ENCODE results near the gene FAM240B. TPM values are rescaled to one million over a fixed set of nuclear protein-coding genes. Genes with fewer than 3 reads are reported as not detected.

FAM240B gene
- total and polyA plus RNA-seq, 2 of the 13 experiments (the other 11 are each of a cell fraction or from before 2014, with no cell fraction given), result not detected

DNA sequence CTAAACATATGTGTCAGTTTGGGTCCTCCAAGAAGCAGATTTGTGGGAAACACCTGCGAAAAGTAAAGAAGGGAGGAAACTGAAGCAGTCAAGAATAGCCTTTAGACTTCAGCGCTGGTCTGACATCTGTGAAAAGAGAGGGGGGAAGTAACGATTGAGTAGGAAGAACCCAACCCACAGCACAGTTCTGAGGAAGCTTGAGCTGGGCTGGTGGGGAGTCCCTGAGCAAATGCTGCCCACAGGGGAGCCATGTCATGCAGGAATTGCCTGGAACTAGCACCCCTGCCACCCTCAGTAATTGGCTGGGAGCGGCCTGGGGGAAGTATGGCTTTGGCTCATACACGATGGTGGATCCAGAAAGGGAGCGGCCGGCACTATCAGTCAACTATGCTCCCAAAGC lies 20.6 kb downstream of the FAM240B start:
- Histone ChIP-seq H4K20me1 (ENCODE audit: insufficient read depth, low read length) (no peaks in the 10 kb centered on the region), H2AFZ (ENCODE audit: low read length) (no peak overlapping the region), H3K9me3 (ENCODE audit: low read length) (no peaks in the 10 kb centered on the region), H3K27me3 (ENCODE audit: control insufficient read depth in 1 of 2, insufficient read depth in 2 of 2, low read length in 2 of 2) (peaks cover 1 to 8% of the 10 kb centered on the region in 2 experiments; a peak in 1 of 5 replicates), H3K79me2 (ENCODE audit: insufficient read depth, low read length) (no peaks in the 10 kb centered on the region), H3K4me2 (ENCODE audit: low read depth, low read length) (no peak overlapping the region), H3K9ac (ENCODE audit: insufficient read depth, low read depth, low read length) (no peak overlapping the region), H3K36me3 (replicated peaks in 1 of 2; ENCODE audit: control insufficient read depth in 1 of 2, insufficient read depth in 2 of 2, low read length in 2 of 2) (no peaks in the 10 kb centered on the region), H3K27ac (ENCODE audit: extremely low read length, insufficient read depth, low read length) (no peak overlapping the region), H3K4me1 (ENCODE audit: insufficient read depth, low read length) (no peaks in the 10 kb centered on the region), H3K4me3 (replicated peaks in 1 of 3; ENCODE audit: insufficient read depth in 1 of 3, low read depth in 2 of 3, low read length in 3 of 3) (no peak overlapping the region)
- BruUV-seq (replicated peaks), result no TSS peak
- 47% methylated on average over 6 of the region's 7 CpGs for WGBS (ENCODE audit: low lambda C conversion rate)
- ChIA-PET CTCF (ENCODE audit: low intra/inter-chr PET ratio, low total read pairs) (no interaction called here), POLR2A (no interaction called here)
- no peak for TF ChIP-seq SKI (IDR thresholded peaks at IDR 0.05; ENCODE audit: partially characterized antibody)
- no peak for TF ChIP-seq TEAD3 (CRISPR knock-in tag; optimal IDR thresholded peaks at IDR 0.05; ENCODE audit: borderline replicate concordance)
- intact Hi-C loops (cut with micrococcal nuclease; ENCODE audit: unreplicated experiment), result loop anchor here (2.0 kb wide), 1 partner anchor 29 kb away; no protein-coding TSS in a partner anchor
- in situ Hi-C loops (cut with HindIII; ENCODE audit: extremely low pct_ligation_motif_present, low pct_unique_long_range_greater_than_20kb), result no loop called here
- DNase-seq (ENCODE audit: low spot score) (no peak), ATAC-seq (no peak), FAIRE-seq (no peak)

- Histone ChIP-seq H3K27ac (ENCODE audit: extremely low read length, insufficient read depth, low read length) (no peak overlapping the region), H3K36me3 (replicated peaks in 1 of 2; ENCODE audit: control insufficient read depth in 1 of 2, insufficient read depth in 2 of 2, low read length in 2 of 2) (no peaks in the 10 kb centered on the region), H3K4me3 (replicated peaks in 1 of 3; ENCODE audit: insufficient read depth in 1 of 3, low read depth in 2 of 3, low read length in 3 of 3) (no peak overlapping the region), H3K9me3 (ENCODE audit: low read length) (no peaks in the 10 kb centered on the region), H3K4me1 (ENCODE audit: insufficient read depth, low read length) (no peaks in the 10 kb centered on the region), H3K27me3 (ENCODE audit: control insufficient read depth in 1 of 2, insufficient read depth in 2 of 2, low read length in 2 of 2) (peaks cover 1 to 21% of the 10 kb centered on the region in 2 experiments; a peak in 3 of 5 replicates), H3K9ac (ENCODE audit: insufficient read depth, low read depth, low read length) (no peak overlapping the region), H4K20me1 (ENCODE audit: insufficient read depth, low read length) (no peaks in the 10 kb centered on the region), H3K4me2 (ENCODE audit: low read depth, low read length) (no peak overlapping the region), H2AFZ (ENCODE audit: low read length) (no peak overlapping the region), H3K79me2 (ENCODE audit: insufficient read depth, low read length) (no peaks in the 10 kb centered on the region)
- WGBS (ENCODE audit: low lambda C conversion rate), result 0% methylated on average over 2 of the region's 2 CpGs
- ChIA-PET POLR2A (no interaction called here), CTCF (ENCODE audit: low intra/inter-chr PET ratio, low total read pairs) (no interaction called here)
- in situ Hi-C loops (cut with HindIII; ENCODE audit: extremely low pct_ligation_motif_present, low pct_unique_long_range_greater_than_20kb), result no loop called here
- no peak for FAIRE-seq
- BruUV-seq (replicated peaks), result no TSS peak
- no peak for DNase-seq (ENCODE audit: low spot score)
- ATAC-seq, result no peak
- intact Hi-C loops (cut with micrococcal nuclease; ENCODE audit: unreplicated experiment), result loop anchor here (2.0 kb wide), 1 partner anchor 27 kb away; no protein-coding TSS in a partner anchor
- TF ChIP-seq ZNF773 (CRISPR knock-in tag; IDR thresholded peaks at IDR 0.05; ENCODE audit: borderline replicate concordance), result no peak
- no peak for TF ChIP-seq DMAP1 (CRISPR knock-in tag; IDR thresholded peaks at IDR 0.05)
- TF ChIP-seq, protein P1, sequence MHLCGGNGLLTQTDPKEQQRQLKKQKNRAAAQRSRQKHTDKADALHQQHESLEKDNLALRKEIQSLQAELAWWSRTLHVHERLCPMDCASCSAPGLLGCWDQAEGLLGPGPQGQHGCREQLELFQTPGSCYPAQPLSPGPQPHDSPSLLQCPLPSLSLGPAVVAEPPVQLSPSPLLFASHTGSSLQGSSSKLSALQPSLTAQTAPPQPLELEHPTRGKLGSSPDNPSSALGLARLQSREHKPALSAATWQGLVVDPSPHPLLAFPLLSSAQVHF (CRISPR knock-in tag; IDR thresholded peaks at IDR 0.05), result no peak
- no peak for TF ChIP-seq TEAD3 (CRISPR knock-in tag; optimal IDR thresholded peaks at IDR 0.05; ENCODE audit: borderline replicate concordance)
- no peak for TF ChIP-seq ZNF329 (CRISPR knock-in tag; IDR thresholded peaks at IDR 0.05; ENCODE audit: low read depth)
- TF ChIP-seq, protein P2, sequence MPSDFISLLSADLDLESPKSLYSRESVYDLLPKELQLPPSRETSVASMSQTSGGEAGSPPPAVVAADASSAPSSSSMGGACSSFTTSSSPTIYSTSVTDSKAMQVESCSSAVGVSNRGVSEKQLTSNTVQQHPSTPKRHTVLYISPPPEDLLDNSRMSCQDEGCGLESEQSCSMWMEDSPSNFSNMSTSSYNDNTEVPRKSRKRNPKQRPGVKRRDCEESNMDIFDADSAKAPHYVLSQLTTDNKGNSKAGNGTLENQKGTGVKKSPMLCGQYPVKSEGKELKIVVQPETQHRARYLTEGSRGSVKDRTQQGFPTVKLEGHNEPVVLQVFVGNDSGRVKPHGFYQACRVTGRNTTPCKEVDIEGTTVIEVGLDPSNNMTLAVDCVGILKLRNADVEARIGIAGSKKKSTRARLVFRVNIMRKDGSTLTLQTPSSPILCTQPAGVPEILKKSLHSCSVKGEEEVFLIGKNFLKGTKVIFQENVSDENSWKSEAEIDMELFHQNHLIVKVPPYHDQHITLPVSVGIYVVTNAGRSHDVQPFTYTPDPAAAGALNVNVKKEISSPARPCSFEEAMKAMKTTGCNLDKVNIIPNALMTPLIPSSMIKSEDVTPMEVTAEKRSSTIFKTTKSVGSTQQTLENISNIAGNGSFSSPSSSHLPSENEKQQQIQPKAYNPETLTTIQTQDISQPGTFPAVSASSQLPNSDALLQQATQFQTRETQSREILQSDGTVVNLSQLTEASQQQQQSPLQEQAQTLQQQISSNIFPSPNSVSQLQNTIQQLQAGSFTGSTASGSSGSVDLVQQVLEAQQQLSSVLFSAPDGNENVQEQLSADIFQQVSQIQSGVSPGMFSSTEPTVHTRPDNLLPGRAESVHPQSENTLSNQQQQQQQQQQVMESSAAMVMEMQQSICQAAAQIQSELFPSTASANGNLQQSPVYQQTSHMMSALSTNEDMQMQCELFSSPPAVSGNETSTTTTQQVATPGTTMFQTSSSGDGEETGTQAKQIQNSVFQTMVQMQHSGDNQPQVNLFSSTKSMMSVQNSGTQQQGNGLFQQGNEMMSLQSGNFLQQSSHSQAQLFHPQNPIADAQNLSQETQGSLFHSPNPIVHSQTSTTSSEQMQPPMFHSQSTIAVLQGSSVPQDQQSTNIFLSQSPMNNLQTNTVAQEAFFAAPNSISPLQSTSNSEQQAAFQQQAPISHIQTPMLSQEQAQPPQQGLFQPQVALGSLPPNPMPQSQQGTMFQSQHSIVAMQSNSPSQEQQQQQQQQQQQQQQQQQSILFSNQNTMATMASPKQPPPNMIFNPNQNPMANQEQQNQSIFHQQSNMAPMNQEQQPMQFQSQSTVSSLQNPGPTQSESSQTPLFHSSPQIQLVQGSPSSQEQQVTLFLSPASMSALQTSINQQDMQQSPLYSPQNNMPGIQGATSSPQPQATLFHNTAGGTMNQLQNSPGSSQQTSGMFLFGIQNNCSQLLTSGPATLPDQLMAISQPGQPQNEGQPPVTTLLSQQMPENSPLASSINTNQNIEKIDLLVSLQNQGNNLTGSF (CRISPR knock-in tag; IDR thresholded peaks at IDR 0.05), result no peak
- TF ChIP-seq SP140L (CRISPR knock-in tag; IDR thresholded peaks at IDR 0.05; ENCODE audit: borderline replicate concordance), result no peak
Measured at GRCh38 chr9:38697776-38698300, 22.1 kb downstream of the FAM240B start.
